H1 (cell line): Measurements from ENCODE around the gene DCDC2C. TPM values are rescaled to one million over a fixed set of nuclear protein-coding genes. Genes with fewer than 3 reads are reported as not detected.

Experiments used
- CTCF ChIA-PET: fragments of 300-600 bp; sonication (Branson Sonifier 250); formaldehyde crosslinking; loops from one replicate; lab custom pipeline; 2021; ENCODE audit not compliant: partially characterized antibody; lab: Charles Lee
- POLR2A ChIA-PET: fragments of 300-600 bp; sonication (Branson Sonifier 250); formaldehyde crosslinking; loops from one replicate; lab custom pipeline; 2021; ENCODE audit warnings: inconsistent platforms; ENCODE audit not compliant: partially characterized antibody; lab: Charles Lee
- DNase-seq, 2 experiments: peaks; one replicate each; pipeline versions ENCODE4 v3.0.0 to v3.0.0-alpha.2; 2010 to 2022; ENCODE audit warnings: low spot score in 2 of 2, low read depth in 1 of 2, mixed read lengths in 1 of 2
- FAIRE-seq: peaks from 2 replicates; lab custom pipeline; 2011; peaks lifted over from hg19 to GRCh38; lab: Jason Lieb, UNC
- H2AFZ ChIP-seq: 2 replicates; pipeline ENCODE4 v1.8.1; 2012; ENCODE audit warnings: low read length, inconsistent platforms
- H2AK5ac ChIP-seq: 2 replicates; pipeline ENCODE4 v1.6.1; 2013; ENCODE audit warnings: low read depth, low read length
- H2BK120ac ChIP-seq: replicated peaks from 2 replicates; pipeline ENCODE3; 2013; ENCODE audit warnings: low read depth, low read length, inconsistent platforms
- H2BK12ac ChIP-seq: 2 replicates; pipeline ENCODE4 v1.6.1; 2013; ENCODE audit warnings: low read depth, low read length
- H2BK15ac ChIP-seq: 2 replicates; pipeline ENCODE4 v1.6.1; 2013; ENCODE audit warnings: low read length
- H2BK20ac ChIP-seq: 2 replicates; pipeline ENCODE4 v1.6.1; 2013; ENCODE audit warnings: low read length
- H2BK5ac ChIP-seq: 2 replicates; pipeline ENCODE4 v1.6.1; 2013; ENCODE audit warnings: low read depth, low read length
- H3K14ac ChIP-seq: 2 replicates; pipeline ENCODE4 v1.6.1; 2013; ENCODE audit warnings: inconsistent platforms; ENCODE audit not compliant: insufficient read length
- H3K18ac ChIP-seq: 2 replicates; pipeline ENCODE4 v1.6.1; 2013; ENCODE audit warnings: low read length; ENCODE audit errors: extremely low read depth
- H3K23ac ChIP-seq: 2 replicates; pipeline ENCODE4 v1.6.1; 2013; ENCODE audit warnings: inconsistent platforms; ENCODE audit not compliant: insufficient read length
- H3K23me2 ChIP-seq: 2 replicates; pipeline ENCODE4 v1.6.1; 2013; ENCODE audit warnings: low read depth, low read length
- H3K27ac ChIP-seq: 2 replicates; pipeline ENCODE4 v1.6.1; 2011; ENCODE audit warnings: low read depth, low read length, inconsistent platforms
- H3K27me3 ChIP-seq, 4 experiments: replicated peaks in 1 of 4; 1 replicate in 1 of 4; 2 replicates in 3 of 4; pipeline versions ENCODE4 v1.6.1 to v1.8.1; 2011 to 2013; ENCODE audit warnings: low read length in 3 of 4, mild to moderate bottlenecking in 3 of 4, inconsistent platforms in 2 of 4, mixed read lengths in 2 of 4, moderate library complexity in 1 of 4; ENCODE audit not compliant: control insufficient read depth in 3 of 4, insufficient read depth in 3 of 4; ENCODE audit errors: extremely low read depth in 1 of 4
- H3K36me3 ChIP-seq, 4 experiments: 2 replicates each; pipeline versions ENCODE4 v1.6.1 to v1.8.1; 2011 to 2013; ENCODE audit warnings: mild to moderate bottlenecking in 4 of 4, low read length in 3 of 4, moderate library complexity in 2 of 4, control low read depth in 1 of 4, inconsistent platforms in 1 of 4; ENCODE audit not compliant: insufficient read depth in 4 of 4, control insufficient read depth in 2 of 4
- H3K4ac ChIP-seq: replicated peaks from 2 replicates; pipeline ENCODE3; 2013; ENCODE audit warnings: low read length, low read depth, mixed read lengths, inconsistent platforms; ENCODE audit not compliant: insufficient read length
- H3K4me1 ChIP-seq, 4 experiments: replicated peaks in 1 of 4; 1 replicate in 1 of 4; 2 replicates in 3 of 4; pipeline versions ENCODE4 v1.6.1 to v1.8.1; 2011 to 2013; ENCODE audit warnings: low read length in 3 of 4, inconsistent platforms in 2 of 4, mixed read lengths in 1 of 4; ENCODE audit not compliant: insufficient read depth in 4 of 4, control insufficient read depth in 3 of 4
- H3K4me2 ChIP-seq, 2 experiments: 2 replicates each; pipeline versions ENCODE4 v1.6.1 to v1.8.1; 2011 to 2013; ENCODE audit warnings: low read depth in 2 of 2, low read length in 2 of 2, control low read depth in 1 of 2, inconsistent platforms in 1 of 2, mild to moderate bottlenecking in 1 of 2; ENCODE audit not compliant: insufficient read depth in 1 of 2
- H3K4me3 ChIP-seq, 4 experiments: fragments of 200-600, 300-600 bp in 1 of 4; sonication (generic), shearing (Covaris generic), sonication (Bioruptor Twin) in 1 of 4; 2 replicates each; pipeline versions ENCODE4 v1.5.1 to v1.8.1; 2011 to 2016; ENCODE audit warnings: low read length in 4 of 4, low read depth in 3 of 4, control low read depth in 2 of 4, inconsistent platforms in 2 of 4, mild to moderate bottlenecking in 2 of 4, mixed read lengths in 1 of 4, moderate library complexity in 1 of 4; ENCODE audit not compliant: insufficient read depth in 2 of 4; ENCODE audit errors: extremely low read depth in 1 of 4
- H3K56ac ChIP-seq: replicated peaks from 2 replicates; pipeline ENCODE3; 2013; ENCODE audit warnings: low read depth, mild to moderate bottlenecking, mixed read lengths, low read length, inconsistent platforms; ENCODE audit not compliant: insufficient read length
- H3K79me1 ChIP-seq: 2 replicates; pipeline ENCODE4 v1.6.1; 2013; ENCODE audit warnings: low read depth, low read length, control low read depth
- H3K79me2 ChIP-seq, 2 experiments: 2 replicates each; pipeline versions ENCODE4 v1.6.1 to v1.8.1; 2012 to 2013; ENCODE audit warnings: low read length in 2 of 2, mild to moderate bottlenecking in 2 of 2, inconsistent platforms in 1 of 2; ENCODE audit not compliant: insufficient read depth in 2 of 2, control insufficient read depth in 1 of 2
- H3K9ac ChIP-seq, 4 experiments: replicated peaks in 1 of 4; 1 replicate in 1 of 4; 2 replicates in 3 of 4; pipeline versions ENCODE4 v1.6.1 to v1.8.1; 2011 to 2013; ENCODE audit warnings: low read depth in 3 of 4, low read length in 3 of 4, control low read depth in 2 of 4, mild to moderate bottlenecking in 2 of 4, moderate library complexity in 2 of 4, inconsistent platforms in 1 of 4; ENCODE audit errors: extremely low read depth in 1 of 4
- H3K9me3 ChIP-seq, 2 experiments: 2 replicates each; pipeline versions ENCODE4 v1.6.1 to v1.8.1; 2012 to 2013; ENCODE audit warnings: mild to moderate bottlenecking in 2 of 2, moderate library complexity in 2 of 2, control low read depth in 1 of 2, inconsistent platforms in 1 of 2, low read depth in 1 of 2, low read length in 1 of 2, mixed read lengths in 1 of 2; ENCODE audit not compliant: insufficient read depth in 2 of 2
- H4K20me1 ChIP-seq, 2 experiments: replicated peaks in 1 of 2; 2 replicates each; pipeline versions ENCODE3 to v1.8.1; 2011 to 2013; ENCODE audit warnings: inconsistent platforms in 2 of 2, low read length in 2 of 2, mild to moderate bottlenecking in 1 of 2; ENCODE audit not compliant: insufficient read depth in 2 of 2, control insufficient read depth in 1 of 2
- H4K5ac ChIP-seq: 2 replicates; pipeline ENCODE4 v1.6.1; 2013; ENCODE audit warnings: low read length, low read depth, mixed read lengths, inconsistent platforms; ENCODE audit not compliant: insufficient read length
- H4K8ac ChIP-seq: 2 replicates; pipeline ENCODE4 v1.8.0; 2013; ENCODE audit warnings: mild to moderate bottlenecking, moderate library complexity, low read length, inconsistent platforms; ENCODE audit not compliant: insufficient read depth; ENCODE audit errors: extremely low read depth
- H4K91ac ChIP-seq: replicated peaks from 2 replicates; pipeline ENCODE3; 2013; ENCODE audit warnings: low read length, mixed read lengths, inconsistent platforms; ENCODE audit not compliant: insufficient read length
- BACH1 ChIP-seq: IDR thresholded peaks from 2 replicates; pipeline ENCODE4 v1.6.1; 2012; ENCODE audit warnings: low read length, improper control_type of control experiment
- BCL11A ChIP-seq, 2 experiments: IDR thresholded peaks; one replicate each; pipeline ENCODE4 v1.6.1; 2011; ENCODE audit warnings: low read depth in 2 of 2, low read length in 2 of 2, mild to moderate bottlenecking in 2 of 2
- GTF2F1 ChIP-seq: IDR thresholded peaks from 2 replicates; pipeline ENCODE4 v1.6.1; 2012; ENCODE audit warnings: low read depth, low read length, improper control_type of control experiment, borderline replicate concordance
- NANOG ChIP-seq: IDR thresholded peaks from 2 replicates; pipeline ENCODE4 v1.6.1; 2011; ENCODE audit warnings: low read length, low read depth, mild to moderate bottlenecking, inconsistent platforms; ENCODE audit not compliant: insufficient read depth, poor library complexity, severe bottlenecking
- PHF8 ChIP-seq: fragments of 200-600 bp; sonication (generic); conservative IDR thresholded peaks from 2 replicates; pipeline ENCODE4 v1.7.1; 2012; ENCODE audit warnings: low read depth, mild to moderate bottlenecking, inconsistent platforms, low read length, moderate library complexity
- SIX5 ChIP-seq: IDR thresholded peaks from 2 replicates; pipeline ENCODE4 v1.6.1; 2011; ENCODE audit warnings: mild to moderate bottlenecking, low read depth, low read length
- SP2 ChIP-seq: IDR thresholded peaks from 2 replicates; pipeline ENCODE4 v1.6.1; 2012; ENCODE audit warnings: mild to moderate bottlenecking, low read length, inconsistent platforms
- SP4 ChIP-seq: IDR thresholded peaks from 2 replicates; pipeline ENCODE4 v1.6.1; 2012; ENCODE audit warnings: low read length, inconsistent platforms
- SRF ChIP-seq: IDR thresholded peaks from 2 replicates; pipeline ENCODE4 v1.6.1; 2011; ENCODE audit warnings: mild to moderate bottlenecking, low read depth, low read length, moderate library complexity
- SUZ12 ChIP-seq: fragments of 200-600 bp; sonication (generic); IDR thresholded peaks from 2 replicates; pipeline ENCODE4 v1.6.1; 2012; ENCODE audit warnings: mild to moderate bottlenecking, inconsistent platforms, low read length, moderate library complexity, mixed read lengths
- USF2 ChIP-seq: IDR thresholded peaks from 2 replicates; pipeline ENCODE4 v1.6.1; 2011; ENCODE audit warnings: low read length, improper control_type of control experiment
- WGBS, 2 experiments: shearing (Covaris generic) in 1 of 2; methylation state at CpG; one replicate each; pipeline versions ENCODE4 v1.1.6 to v1.1.7; 2013 to 2015; ENCODE audit warnings: low lambda C conversion rate in 2 of 2, mixed read lengths in 2 of 2, inconsistent platforms in 1 of 2, low coverage in 1 of 2, missing lambda C conversion rate in 1 of 2; ENCODE audit not compliant: insufficient replicate concordance in 2 of 2, insufficient coverage in 1 of 2, insufficient read length in 1 of 2; ENCODE audit errors: extremely low coverage in 1 of 2, missing lambda C conversion rate in 1 of 2; 5-methylcytosine and 5-hydroxymethylcytosine counted together
- polyA plus RNA-seq, 7 experiments: library from polyadenylated mRNA; depleted of rRNA in 3 of 7; stranded (reverse) in 5 of 7; unstranded in 2 of 7; fragments of >200 nt in 5 of 7; fragments of 200-250 nt in 2 of 7; gene quantifications; 1 replicate in 5 of 7; 2 replicates in 1 of 7; 4 replicates in 1 of 7; pipeline versions ENCODE4 v1.2.1 to v1.2.3, GENCODE V29; 2011 to 2013; ENCODE audit warnings: missing spikeins in 2 of 7, mixed read lengths in 2 of 7
- total RNA-seq: library from RNA; stranded (reverse); fragmentation: NEBNext Ultra II Directional; extraction: Animal tissue kit (Norgen Biotek cat#: 25700); gene quantifications from 2 replicates; pipeline ENCODE4 v1.2.1, GENCODE V29; 2021

DCDC2C gene
- total and polyA plus RNA-seq, 2 of the 8 experiments (the other 6 are each of a cell fraction or from before 2014, with no cell fraction given): 0.50 TPM; not detected in 1

GRCh38 chr2:3885629-3886628 lies 182.6 kb downstream of the DCDC2C start:
- H3K27me3 ChIP-seq: no peaks in the 10 kb centered on the region
- no peak overlapping the region for H3K14ac ChIP-seq
- no peaks in the 10 kb centered on the region for H3K79me2 ChIP-seq
- CTCF ChIA-PET: interaction anchor here (0.7 to 1.8 kb wide), 5 partner anchors 8 to 107 kb away, joined by 3 to 9 read pairs (median 3); no protein-coding TSS in a partner anchor
- no peak overlapping the region for H4K8ac ChIP-seq
- no peak overlapping the region for H3K9ac ChIP-seq
- no peak overlapping the region for H4K91ac ChIP-seq
- no peaks in the 10 kb centered on the region for H3K79me1 ChIP-seq
- H2AK5ac ChIP-seq: no peak overlapping the region
- no peak for DNase-seq
- H3K4ac ChIP-seq: no peak overlapping the region
- H3K27ac ChIP-seq: no peak overlapping the region
- no peak overlapping the region for H2BK5ac ChIP-seq
- H3K4me2 ChIP-seq: no peak overlapping the region
- H3K4me3 ChIP-seq: no peak overlapping the region
- no peak overlapping the region for H3K56ac ChIP-seq
- H2BK15ac ChIP-seq: no peak overlapping the region
- no peaks in the 10 kb centered on the region for H3K23me2 ChIP-seq
- H3K36me3 ChIP-seq: no peaks in the 10 kb centered on the region
- POLR2A ChIA-PET: no interaction called here
- H3K9me3 ChIP-seq: peaks cover 8% of the 10 kb centered on the region in 2 experiments; a peak in 2 of 4 replicates
- H2BK120ac ChIP-seq: no peak overlapping the region
- H3K23ac ChIP-seq: no peak overlapping the region
- H2AFZ ChIP-seq: no peak overlapping the region
- no peaks in the 10 kb centered on the region for H4K20me1 ChIP-seq
- no peaks in the 10 kb centered on the region for H3K4me1 ChIP-seq
- H4K5ac ChIP-seq: no peak overlapping the region
- H2BK12ac ChIP-seq: no peak overlapping the region
- H3K18ac ChIP-seq: no peak overlapping the region
- FAIRE-seq: no peak
- WGBS, 2 experiments: 94% methylated on average over 24 of the region's 24 CpGs; no CpG with 5 or more reads in 1 of the 2 experiments
- H2BK20ac ChIP-seq: no peak overlapping the region
- no peak for TF ChIP-seq PHF8
- no peak for TF ChIP-seq BACH1
- no peak for TF ChIP-seq SIX5
- no peak for TF ChIP-seq USF2
- no peak for TF ChIP-seq NANOG
- no peak for TF ChIP-seq SP4
- no peak for TF ChIP-seq SRF
- TF ChIP-seq SUZ12: no peak
- TF ChIP-seq GTF2F1: no peak
- TF ChIP-seq SP2: no peak
- TF ChIP-seq BCL11A (IDR thresholded peaks at IDR 0.05; ENCODE audit: low read depth in 2 of 2, low read length in 2 of 2): no peak
